HK-2 (cell line): ENCODE measurements around the gene CADPS.
A peak's percentile ranks its signal among the peaks of the same experiment; 100 is the strongest.
"Not testable (repeated sequence)": the region's sequence is repeated elsewhere in the genome, so short reads cannot be mapped to it uniquely, and the experiment has no call there.

Experiments used
- DNase-seq: peaks from one replicate; pipeline ENCODE4 v3.0.0-alpha.2; 2018; ENCODE audit not compliant: unreplicated experiment

Gene CADPS

DNA sequence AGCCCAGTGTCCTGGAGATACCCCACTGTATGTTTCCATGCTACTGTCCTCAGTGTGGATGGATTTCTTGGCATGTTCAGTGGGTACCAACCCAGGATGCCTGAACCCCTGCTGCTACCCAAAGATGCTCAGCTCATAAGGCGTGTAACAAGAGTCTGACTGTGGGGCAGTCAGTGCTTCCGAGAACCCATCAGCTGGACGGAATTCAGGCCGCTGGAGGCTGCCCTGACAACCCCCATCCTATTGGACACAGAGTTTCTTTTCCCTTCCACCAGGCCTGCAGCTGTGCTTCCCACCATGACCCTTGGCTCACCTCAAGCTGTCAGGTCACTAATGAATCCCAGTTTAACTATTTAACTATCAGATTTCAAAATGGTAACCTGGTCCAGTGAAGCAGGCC, 277.7 kb downstream of the CADPS start:
- no peak for DNase-seq

- DNase-seq, result no peak
Observed at GRCh38 chr3:62592408-62592807, 282.8 kb downstream of the CADPS start.

DNA sequence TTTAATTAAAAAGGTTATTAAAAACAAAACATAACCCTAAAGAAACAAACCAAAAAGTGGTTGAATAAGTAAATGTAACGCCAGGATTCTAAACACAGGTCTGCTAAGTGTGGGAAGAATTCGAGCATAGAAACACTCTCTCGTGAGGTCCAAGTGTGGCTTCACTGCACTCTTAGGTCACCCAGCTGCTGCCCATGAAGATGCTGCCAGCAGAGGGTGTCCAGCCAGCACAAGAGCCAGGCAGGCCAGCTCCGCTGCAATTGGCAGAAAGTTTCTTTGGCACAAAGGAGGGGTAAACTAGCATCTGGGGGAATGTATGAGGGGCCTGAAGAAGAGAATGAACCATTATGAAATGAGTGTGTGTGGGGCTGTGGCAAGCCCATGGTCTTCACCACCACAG, 286.1 kb downstream of the CADPS start:
- DNase-seq, result no peak

- DNase-seq, result peak; percentile 30
Observed at GRCh38 chr3:62587579-62588031, 287.6 kb downstream of the CADPS start.

GRCh38 chr3:62587169-62587568, 288.0 kb downstream of the CADPS start:
- DNase-seq, result no peak

DNA sequence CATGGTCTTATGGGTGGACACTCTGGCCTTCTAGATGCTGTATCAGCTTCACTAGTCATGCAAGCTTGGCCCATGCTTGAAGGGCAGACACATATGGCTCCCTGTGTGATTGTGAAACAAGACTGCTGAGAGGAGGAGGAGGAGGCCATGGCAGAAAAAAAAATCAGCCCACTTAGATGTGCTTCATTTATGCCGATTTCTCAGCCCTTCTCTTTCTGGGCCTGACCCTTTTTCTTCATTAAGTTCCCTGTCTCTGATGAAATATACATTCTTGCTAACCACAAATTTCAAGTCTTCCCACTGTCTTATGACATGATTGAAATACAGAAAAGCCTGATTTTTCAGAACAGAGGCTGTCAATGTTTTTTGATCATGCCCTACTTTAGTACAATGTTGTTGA, 288.9 kb downstream of the CADPS start:
- DNase-seq, result no peak

DNA sequence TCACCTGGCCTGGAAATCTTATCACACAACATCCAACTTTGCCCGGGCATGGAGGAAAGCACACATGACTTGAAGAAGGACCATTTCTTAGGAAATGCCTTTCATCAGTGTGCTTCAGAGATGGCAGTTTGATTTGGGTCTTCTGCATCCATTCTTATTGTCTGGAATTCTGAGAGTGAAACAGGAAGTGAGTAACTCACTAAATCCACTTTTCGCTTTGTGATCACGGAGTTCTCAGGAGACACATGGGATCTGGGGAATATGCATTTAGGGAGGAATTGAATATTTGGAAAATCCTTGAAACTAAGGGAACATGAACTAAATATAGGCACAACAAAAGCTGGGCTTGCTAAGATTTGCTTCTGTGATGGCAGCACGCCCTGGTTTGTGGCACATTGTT, 289.4 kb downstream of the CADPS start:
- no peak for DNase-seq

DNA sequence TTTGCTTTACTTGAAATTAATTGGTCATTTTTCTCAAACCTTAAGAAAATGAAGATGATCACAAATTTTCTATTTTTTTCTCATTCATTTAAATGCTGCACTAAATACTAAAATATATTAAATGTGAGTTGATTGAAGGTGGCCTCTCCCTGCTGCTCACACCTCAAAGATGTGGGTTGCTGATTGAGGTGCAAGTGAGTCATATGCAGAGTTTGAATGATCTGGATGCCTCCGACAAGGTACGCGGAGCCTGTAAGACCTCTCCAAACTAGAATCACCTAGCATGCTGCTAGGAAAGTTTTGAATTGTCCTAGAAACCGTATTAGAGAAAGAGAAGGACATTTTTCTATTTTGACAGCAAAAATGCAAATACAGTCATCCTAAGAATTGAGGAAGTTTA, 290.6 kb downstream of the CADPS start:
- no peak for DNase-seq

- no peak for DNase-seq
Observed at GRCh38 chr3:62582495-62583172, 292.6 kb downstream of the CADPS start.

- DNase-seq, result not testable (repeated sequence)
Observed at GRCh38 chr3:62580485-62580884, 294.7 kb downstream of the CADPS start.

DNA sequence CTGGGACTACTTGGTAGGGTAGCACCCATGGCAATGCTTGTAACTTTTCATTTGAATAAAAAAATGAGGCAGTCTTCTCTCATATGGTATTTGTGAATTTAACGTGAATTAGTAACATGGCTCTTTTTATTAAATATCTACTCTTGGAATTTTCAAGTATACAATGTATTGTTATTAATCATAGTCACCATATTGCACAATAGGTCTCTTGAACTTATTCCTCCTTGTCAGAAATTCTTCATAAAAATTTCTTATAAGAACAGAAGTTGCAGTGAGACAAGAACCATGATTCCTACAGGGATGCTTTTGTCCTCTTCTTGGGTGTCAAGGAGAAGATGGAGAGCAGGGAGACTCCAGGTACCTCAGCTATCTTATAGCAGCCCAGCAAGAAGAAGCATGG, 298.1 kb downstream of the CADPS start:
- no peak for DNase-seq

DNA sequence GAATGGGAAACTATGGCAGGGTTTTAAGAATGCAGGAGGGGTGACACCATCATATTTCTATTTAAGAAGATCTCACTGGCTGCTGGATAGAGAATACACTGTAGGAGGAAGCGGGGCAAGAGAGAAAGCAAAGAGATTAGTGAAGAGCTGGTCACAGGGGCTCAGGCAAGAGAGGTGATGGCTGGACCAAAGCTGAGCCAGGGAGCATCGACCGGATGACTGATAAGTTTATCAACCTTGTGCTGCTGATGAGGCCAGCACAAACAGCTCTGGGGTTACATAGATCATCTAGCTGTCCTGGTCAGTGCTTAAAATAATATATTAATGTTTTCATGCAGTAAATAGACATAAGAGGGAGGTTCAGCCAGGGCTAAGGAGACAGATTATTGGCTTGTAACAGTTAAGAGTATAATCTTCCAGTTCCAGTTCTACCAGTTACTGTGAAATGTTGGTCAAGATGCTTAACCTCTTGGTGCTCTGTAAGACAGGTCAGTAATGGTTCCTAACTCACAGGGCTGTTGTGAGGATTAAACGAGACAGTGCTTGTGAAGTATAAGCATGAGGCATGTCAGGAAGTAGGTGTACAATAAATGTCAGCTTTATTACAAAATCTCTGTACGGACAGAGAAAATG, 300.8 kb downstream of the CADPS start:
- DNase-seq, result no peak

GRCh38 chr3:62571916-62572315, 303.3 kb downstream of the CADPS start:
- DNase-seq, result no peak

- DNase-seq, result no peak
Observed at GRCh38 chr3:62570888-62571287, 304.3 kb downstream of the CADPS start.

DNA sequence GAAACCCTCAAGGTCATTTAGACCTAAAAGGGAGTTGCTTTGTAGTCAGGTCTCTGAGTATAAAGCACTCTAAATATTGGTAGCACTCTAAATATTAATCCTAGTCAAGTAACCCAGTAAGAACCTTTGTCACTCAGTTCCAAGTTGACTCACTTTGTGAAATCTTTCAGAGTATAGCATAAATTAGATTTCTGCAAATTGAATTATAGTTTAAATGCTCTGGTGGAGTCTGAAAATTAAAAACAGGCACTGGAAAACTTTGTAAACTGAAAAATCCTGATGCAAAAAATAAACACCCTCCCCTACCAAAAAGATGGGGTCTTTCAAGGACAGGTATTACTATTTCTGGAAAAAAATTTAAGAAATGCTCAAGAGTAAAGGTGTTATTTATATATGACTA, 305.6 kb downstream of the CADPS start:
- DNase-seq, result no peak

GRCh38 chr3:62567097-62568021, 307.9 kb downstream of the CADPS start:
- DNase-seq, result no peak

- DNase-seq, result no peak
Observed at GRCh38 chr3:62566022-62566557, 309.1 kb downstream of the CADPS start.

DNA sequence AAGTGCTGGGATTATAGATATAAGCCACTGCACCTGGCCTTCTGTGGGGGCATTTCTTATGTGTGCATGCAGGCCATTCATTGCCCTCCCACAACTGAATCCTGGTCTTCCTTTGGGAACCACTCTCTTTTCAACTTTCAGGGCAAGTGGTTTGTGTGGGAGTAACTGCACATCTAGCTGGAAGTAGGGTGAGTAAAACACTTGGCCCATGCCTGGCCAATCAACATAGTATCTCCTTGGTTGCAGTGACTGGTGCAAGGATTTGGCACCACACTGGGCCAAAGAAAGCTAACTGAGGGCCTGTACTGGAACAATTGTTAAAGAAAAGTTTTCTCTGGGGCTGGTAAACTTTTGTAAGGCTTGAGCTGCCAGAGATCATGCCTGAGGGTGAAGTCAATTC, 312.6 kb downstream of the CADPS start:
- no peak for DNase-seq

DNA sequence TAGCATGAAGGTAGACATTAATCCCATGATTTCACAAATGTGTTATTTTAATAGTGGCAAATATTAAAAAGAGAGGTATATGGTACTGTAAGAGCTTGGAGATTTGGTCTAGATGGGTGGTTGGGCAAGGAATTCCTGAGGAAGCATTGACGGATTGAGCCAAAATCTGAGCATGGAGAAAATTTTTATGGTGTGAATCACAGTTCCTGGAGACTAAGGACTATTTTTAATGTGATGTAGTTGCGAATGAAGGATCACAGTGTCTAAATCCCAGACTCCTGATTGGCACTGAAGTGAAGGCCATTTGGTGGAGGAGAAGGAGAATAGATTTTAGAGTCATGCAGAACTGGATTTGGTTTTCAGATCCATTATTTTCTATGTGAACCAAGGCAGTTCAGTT, 313.2 kb downstream of the CADPS start:
- DNase-seq, result no peak

DNA sequence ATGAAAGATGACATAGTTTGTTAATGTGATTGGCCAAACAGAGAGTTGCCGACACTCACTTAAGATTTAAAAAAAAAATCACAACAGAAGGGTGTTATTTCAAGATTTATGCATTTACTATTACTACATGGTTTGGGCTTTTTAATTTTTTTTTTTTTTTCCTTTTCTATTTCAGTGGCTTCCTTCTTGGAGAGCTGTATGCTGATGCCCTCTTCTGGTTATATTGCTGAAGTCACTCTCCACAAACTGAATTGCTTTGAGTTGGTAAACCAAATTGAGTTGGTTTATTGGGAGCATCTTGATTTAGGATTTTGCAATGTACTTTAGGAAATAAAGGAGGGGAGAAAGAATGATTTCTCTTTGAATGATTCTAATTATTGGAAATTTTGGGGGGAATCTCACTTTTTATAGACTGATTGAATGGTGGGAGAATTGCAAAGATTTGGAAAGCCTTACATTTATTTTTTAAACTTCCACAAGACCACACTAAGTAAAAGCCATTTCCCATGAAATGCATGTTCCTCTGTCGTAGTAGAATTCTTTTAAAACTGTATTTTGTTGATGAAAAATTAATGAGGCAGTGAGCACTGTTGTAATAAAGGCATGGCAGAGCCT, 315.3 kb downstream of the CADPS start:
- DNase-seq, result no peak

GRCh38 chr3:62558549-62559112, 316.6 kb downstream of the CADPS start:
- peak; percentile 7 for DNase-seq

DNA sequence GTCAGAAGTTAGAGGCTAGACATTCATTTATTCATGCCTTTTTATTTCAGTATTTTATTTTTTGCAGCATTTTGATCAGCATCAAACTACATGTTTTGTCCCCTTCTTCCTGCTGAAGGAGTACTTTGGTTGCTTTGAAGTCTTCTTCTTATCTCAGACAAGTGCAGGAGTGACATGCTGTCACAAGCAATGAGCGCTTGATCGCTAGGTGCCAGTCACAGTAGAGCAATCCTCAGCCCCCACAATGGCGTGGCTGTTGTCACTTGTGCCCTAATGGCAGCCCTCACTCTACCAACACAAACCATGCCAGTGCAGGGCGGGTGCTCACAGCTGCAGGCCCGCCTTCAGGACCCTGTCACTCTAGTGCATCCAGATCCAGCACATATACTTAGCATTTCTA, 317.2 kb downstream of the CADPS start:
- no peak for DNase-seq
